AG04450 (cell line): ENCODE results near the gene USH2A. TPM values are rescaled to one million over a fixed set of nuclear protein-coding genes. Genes with fewer than 3 reads are reported as not detected.

Source experiments
- polyA plus RNA-seq: library from polyadenylated mRNA; depleted of rRNA; stranded (reverse); fragments of >200 nt; gene quantifications from 2 replicates; pipeline ENCODE4 v1.2.3, GENCODE V29; 2011
- small RNA-seq: library from RNA; depleted of rRNA; stranded (forward); fragments of <200 nt; gene quantifications from one replicate; pipeline ENCODE3, GENCODE V24; 2012; ENCODE audit warnings: low read depth; ENCODE audit not compliant: insufficient read length

Gene USH2A
- polyA plus RNA-seq, 1 experiment = 0.01 TPM

Small RNAs within 50 kb of the gene (small RNA-seq; reads per million reads assigned to genes)
- gene MRPS18BP1 (not detected), gene RF00108 (not detected)
